HCT116 (cell line): Measurements from ENCODE around the gene CCDC188. TPM values are rescaled to one million over a fixed set of nuclear protein-coding genes. Genes with fewer than 3 reads are reported as not detected.

Source experiments
- ATAC-seq: fragments of 200-7000 bp; cut with Tn5 transposase; 2 replicates; pipeline ENCODE4 v1.9.1; 2020; ENCODE audit warnings: mild to moderate bottlenecking, moderate library complexity
- BruUV-seq: library from RNA; stranded (reverse); fragments of 400-500 nt; replicated peaks from 2 replicates; lab custom pipeline; 2021; lab: Mats Ljungman, UMichigan
- CTCF ChIA-PET: fragments of 300-600 bp; sonication (Branson Sonifier 250); formaldehyde crosslinking; loops from one replicate; lab custom pipeline; 2021; ENCODE audit warnings: antibody characterized with exemption; lab: Charles Lee
- POLR2A ChIA-PET: fragments of 300-600, 350-600 bp; sonication (Branson Sonifier 250); formaldehyde crosslinking; loops from one replicate; lab custom pipeline; 2021; ENCODE audit warnings: antibody characterized with exemption; lab: Charles Lee
- RAD21 ChIA-PET, 2 experiments: fragments of 300-600 bp; sonication (Branson Sonifier 250); formaldehyde crosslinking; loops; one replicate each; lab custom pipeline; 2023; ENCODE audit warnings: low total read pairs in 2 of 2; ENCODE audit not compliant: uncharacterized antibody in 2 of 2, unreplicated experiment in 2 of 2, low non-redundant PET in 1 of 2; lab: Charles Lee
- DNase-seq: peaks from one replicate; pipeline ENCODE4 v3.0.0-alpha.2; 2010; ENCODE audit warnings: low read depth, low spot score
- H2AFZ ChIP-seq: fragments of 200-600 bp; shearing (Covaris generic), sonication (generic); 2 replicates; pipeline ENCODE4 v1.6.1; 2017; ENCODE audit warnings: low read depth, mixed run types, mixed read lengths, antibody characterized with exemption, low read length; ENCODE audit not compliant: poor library complexity, severe bottlenecking
- H3K27ac ChIP-seq: 2 replicates; pipeline ENCODE4 v1.5.1; 2012; ENCODE audit warnings: low read depth, low read length
- H3K27me3 ChIP-seq: fragments of 200-600 bp; sonication (generic); 2 replicates; pipeline ENCODE4 v1.6.1; 2016; ENCODE audit warnings: mixed run types, low read length, mixed read lengths; ENCODE audit not compliant: insufficient read depth
- H3K36me3 ChIP-seq, 2 experiments: fragments of 200-500 bp in 1 of 2; fragments of 200-600 bp in 1 of 2; sonication (Bioruptor generic) in 1 of 2; sonication (generic) in 1 of 2; 2 replicates each; pipeline versions ENCODE4 v1.5.1 to v1.6.1; 2014 to 2016; ENCODE audit warnings: low read length in 2 of 2, inconsistent platforms in 1 of 2, mixed read lengths in 1 of 2, mixed run types in 1 of 2; ENCODE audit not compliant: insufficient read depth in 2 of 2, control insufficient read depth in 1 of 2
- H3K4me1 ChIP-seq, 2 experiments: fragments of 200-600 bp in 1 of 2; sonication (generic) in 1 of 2; 2 replicates each; pipeline versions ENCODE4 v1.5.1 to v1.6.1; 2012 to 2017; ENCODE audit warnings: low read length in 2 of 2, inconsistent platforms in 1 of 2, mild to moderate bottlenecking in 1 of 2, mixed read lengths in 1 of 2, mixed run types in 1 of 2, moderate library complexity in 1 of 2; ENCODE audit not compliant: insufficient read depth in 2 of 2, control insufficient read depth in 1 of 2
- H3K4me2 ChIP-seq: fragments of 200-600 bp; sonication (generic); 2 replicates; pipeline ENCODE4 v1.6.1; 2017; ENCODE audit warnings: mixed run types, low read length, mixed read lengths
- H3K4me3 ChIP-seq, 2 experiments: fragments of 200-600 bp in 1 of 2; sonication (generic) in 1 of 2; replicated peaks in 1 of 2; 2 replicates each; pipeline ENCODE4 v1.5.1; 2011 to 2016; ENCODE audit warnings: low read length in 2 of 2, control low read depth in 1 of 2, low read depth in 1 of 2, mild to moderate bottlenecking in 1 of 2, mixed read lengths in 1 of 2, mixed run types in 1 of 2
- H3K79me2 ChIP-seq: fragments of 200-600 bp; sonication (generic); 2 replicates; pipeline ENCODE4 v1.6.1; 2017; ENCODE audit warnings: mild to moderate bottlenecking, mixed run types, low read length, moderate library complexity, mixed read lengths; ENCODE audit not compliant: insufficient read depth
- H3K9ac ChIP-seq: fragments of 200-600 bp; sonication (generic); 2 replicates; pipeline ENCODE4 v1.6.1; 2016; ENCODE audit warnings: low read length, mixed read lengths
- H3K9me2 ChIP-seq: fragments of 200-600 bp; sonication (generic), shearing (Covaris generic); 2 replicates; pipeline ENCODE4 v1.6.1; 2017; ENCODE audit warnings: mixed run types, mild to moderate bottlenecking, moderate library complexity; ENCODE audit not compliant: insufficient read depth
- H3K9me3 ChIP-seq, 2 experiments: fragments of 200-500 bp in 1 of 2; fragments of 200-600 bp in 1 of 2; sonication (Bioruptor generic) in 1 of 2; sonication (generic) in 1 of 2; 2 replicates each; pipeline ENCODE4 v1.6.1; 2014 to 2017; ENCODE audit warnings: low read length in 2 of 2, mixed read lengths in 2 of 2, inconsistent platforms in 1 of 2, low read depth in 1 of 2, mild to moderate bottlenecking in 1 of 2, mixed run types in 1 of 2, moderate library complexity in 1 of 2; ENCODE audit not compliant: control insufficient read depth in 1 of 2, insufficient read depth in 1 of 2
- H4K20me1 ChIP-seq: fragments of 200-600 bp; sonication (generic), shearing (Covaris generic); 2 replicates; pipeline ENCODE4 v1.6.1; 2017; ENCODE audit warnings: mixed run types, mild to moderate bottlenecking, moderate library complexity; ENCODE audit not compliant: insufficient read depth
- CEBPB ChIP-seq: IDR thresholded peaks from 2 replicates; pipeline ENCODE4 v1.6.1; 2012; ENCODE audit warnings: low read depth
- EGR1 ChIP-seq: IDR thresholded peaks from 2 replicates; pipeline ENCODE4 v1.6.1; 2012; ENCODE audit warnings: low read depth
- JUND ChIP-seq: IDR thresholded peaks from 2 replicates; pipeline ENCODE4 v1.6.1; 2012
- POLR2A ChIP-seq: IDR thresholded peaks from 2 replicates; pipeline ENCODE4 v1.7.0; 2011; ENCODE audit warnings: borderline replicate concordance; ENCODE audit not compliant: insufficient read depth, insufficient read length; ENCODE audit errors: extremely low read depth
- RAD21 ChIP-seq: IDR thresholded peaks from 2 replicates; pipeline ENCODE4 v1.6.1; 2012; ENCODE audit warnings: low read depth, mild to moderate bottlenecking
- SIN3A ChIP-seq: IDR thresholded peaks from 2 replicates; pipeline ENCODE4 v1.6.1; 2012; ENCODE audit warnings: low read depth
- YY1 ChIP-seq: IDR thresholded peaks from 2 replicates; pipeline ENCODE4 v1.6.1; 2011; ENCODE audit warnings: low read length, low read depth, moderate library complexity, mild to moderate bottlenecking; ENCODE audit not compliant: insufficient replicate concordance; ENCODE audit errors: extremely low read depth
- ZFX ChIP-seq: fragments of 450-650 bp; IDR thresholded peaks from 2 replicates; pipeline ENCODE4 v1.6.1; 2017
- ZNF274 ChIP-seq: fragments of 200-500 bp; sonication (Bioruptor generic); IDR thresholded peaks from 2 replicates; pipeline ENCODE4 v1.6.1; 2014; ENCODE audit warnings: mild to moderate bottlenecking, low read depth, low read length, inconsistent platforms
- intact Hi-C: fragments of 100-400 bp; cut with micrococcal nuclease; formaldehyde crosslinking; loops from 2 replicates; pipeline ENCODE4 v1.10.0; 2022
- total RNA-seq: library from RNA; stranded (reverse); gene quantifications from one replicate; pipeline ENCODE4 v1.2.1, GENCODE V29; 2021; ENCODE audit not compliant: unreplicated experiment
- TF ChIP-seq, protein P1 (sequence below): IDR thresholded peaks from 2 replicates; pipeline ENCODE4 v1.6.1; 2012
- TF ChIP-seq, protein P2 (sequence below): IDR thresholded peaks from 2 replicates; pipeline ENCODE4 v1.6.1; 2011; ENCODE audit warnings: mild to moderate bottlenecking, low read length, moderate library complexity; ENCODE audit not compliant: insufficient replicate concordance; ENCODE audit errors: extremely low read depth
- TF ChIP-seq, protein P3 (sequence below): IDR thresholded peaks from 2 replicates; pipeline ENCODE4 v1.6.1; 2012; ENCODE audit warnings: low read depth
- TF ChIP-seq, protein P4 (sequence below): IDR thresholded peaks from 2 replicates; pipeline ENCODE4 v1.6.1; 2012

The CCDC188 gene
- total RNA-seq, 1 experiment from 2014 or later: not detected

DNA sequence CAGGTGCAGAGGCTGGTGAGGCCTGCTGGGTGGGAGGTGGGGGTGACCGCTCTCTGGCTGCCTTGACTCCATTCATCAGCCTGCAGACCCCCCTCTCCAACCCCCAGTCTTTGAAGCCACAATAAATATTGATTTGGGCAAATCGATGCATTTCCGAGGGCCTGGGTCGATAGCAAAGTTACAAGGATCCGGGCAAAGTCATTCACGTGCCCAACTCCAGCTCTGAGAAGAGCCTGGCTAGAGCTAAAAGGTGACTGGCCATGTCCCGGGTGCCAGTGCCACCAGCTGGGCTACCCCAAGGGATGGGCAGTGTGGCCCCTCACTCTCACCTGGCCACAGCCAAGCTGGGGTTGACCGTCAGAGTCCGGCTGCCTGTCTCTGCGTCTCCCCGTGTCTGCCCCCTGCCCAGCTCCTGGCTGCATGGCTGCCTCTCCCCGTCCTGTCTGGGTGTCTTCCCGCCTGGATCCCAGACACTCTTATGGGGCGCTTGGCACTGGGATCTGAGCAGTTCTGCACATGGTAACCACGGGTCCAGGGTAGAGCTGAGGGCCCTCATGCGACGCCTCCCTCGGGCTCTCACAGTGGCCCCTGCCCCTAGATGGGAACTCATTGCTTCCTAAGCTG lies 46.7 kb upstream of the CCDC188 start:
- RAD21 ChIA-PET: no interaction called here
- H4K20me1 ChIP-seq: no peaks in the 10 kb centered on the region
- H3K36me3 ChIP-seq: no peaks in the 10 kb centered on the region
- H3K9me3 ChIP-seq: no peaks in the 10 kb centered on the region
- BruUV-seq: no TSS peak
- POLR2A ChIA-PET: interaction anchor here (0.5 kb wide), 1 partner anchor 12 kb away, joined by 3 read pairs; no protein-coding TSS in a partner anchor
- ATAC-seq: no peak
- H3K9ac ChIP-seq: no peak overlapping the region
- no peaks in the 10 kb centered on the region for H3K9me2 ChIP-seq
- no peak for DNase-seq
- TF ChIP-seq YY1: no peak
- TF ChIP-seq CEBPB: no peak
- no peak for TF ChIP-seq POLR2A
- TF ChIP-seq ZNF274: no peak
- TF ChIP-seq, all 23 proteins: peak for 0
- intact Hi-C loops: no loop called here
- no peak overlapping the region for H3K4me3 ChIP-seq
- CTCF ChIA-PET: no interaction called here
- 0 out of 2 replicates have a peak, but pooled peaks cover 3% of the 10 kb centered on the region for H3K27me3 ChIP-seq
- H3K4me1 ChIP-seq: peaks cover 0 to under 1% of the 10 kb centered on the region in 2 experiments; a peak in 1 of 4 replicates
- H3K27ac ChIP-seq: no peak overlapping the region
- H2AFZ ChIP-seq: no peak overlapping the region
- H3K79me2 ChIP-seq: no peaks in the 10 kb centered on the region
- no peak overlapping the region for H3K4me2 ChIP-seq

DNA sequence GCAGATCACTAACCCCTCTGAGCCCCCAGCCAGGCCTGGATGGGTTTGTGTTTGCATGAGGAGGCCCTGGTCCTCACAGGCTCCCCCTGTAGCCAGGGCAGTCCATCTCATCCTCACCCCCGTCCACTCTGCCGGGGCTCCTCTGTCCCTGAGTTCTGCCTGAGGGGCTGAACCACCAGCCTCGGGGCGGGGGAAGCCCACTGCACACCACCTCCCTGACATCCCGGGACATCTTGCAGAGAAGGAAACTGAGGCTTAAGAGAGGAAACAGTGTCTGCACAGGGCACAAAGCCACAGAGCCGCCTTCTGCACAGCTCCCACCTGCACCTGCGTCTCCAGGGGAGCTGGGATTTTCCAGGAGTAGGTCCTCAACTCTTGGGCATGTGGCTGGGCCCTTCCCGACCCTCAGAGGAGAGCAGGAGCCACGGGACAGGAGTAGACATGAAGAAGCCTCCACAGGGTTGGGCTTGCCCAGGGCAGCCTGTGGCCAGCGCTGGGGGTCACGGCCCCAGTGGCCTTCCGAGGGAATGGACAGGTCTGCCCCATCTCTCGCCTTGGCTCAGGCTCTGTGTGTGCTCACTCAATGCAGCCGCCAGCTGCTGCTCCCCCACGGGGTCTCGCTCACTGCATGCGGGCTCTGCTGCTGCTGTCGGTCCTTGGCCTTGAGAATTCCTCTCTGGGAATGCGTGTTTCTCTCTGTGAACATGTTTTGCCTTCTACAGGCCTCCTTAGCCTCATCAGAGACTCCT lies 45.4 kb upstream of the CCDC188 start:
- BruUV-seq: no TSS peak
- ATAC-seq (no peak), DNase-seq (no peak)
- Histone ChIP-seq H4K20me1 (no peaks in the 10 kb centered on the region), H3K36me3 (no peaks in the 10 kb centered on the region), H3K27ac (no peak overlapping the region), H2AFZ (no peak overlapping the region), H3K4me3 (no peak overlapping the region), H3K4me2 (no peak overlapping the region), H3K9ac (no peak overlapping the region), H3K9me2 (no peaks in the 10 kb centered on the region), H3K27me3 (0 out of 2 replicates have a peak, but pooled peaks cover 3% of the 10 kb centered on the region), H3K79me2 (no peaks in the 10 kb centered on the region), H3K4me1 (no peaks in the 10 kb centered on the region), H3K9me3 (no peaks in the 10 kb centered on the region)
- ChIA-PET POLR2A (no interaction called here), CTCF (no interaction called here), RAD21 (no interaction called here)
- intact Hi-C loops: no loop called here
- no peak for TF ChIP-seq YY1
- TF ChIP-seq, protein P1, sequence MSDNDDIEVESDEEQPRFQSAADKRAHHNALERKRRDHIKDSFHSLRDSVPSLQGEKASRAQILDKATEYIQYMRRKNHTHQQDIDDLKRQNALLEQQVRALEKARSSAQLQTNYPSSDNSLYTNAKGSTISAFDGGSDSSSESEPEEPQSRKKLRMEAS: no peak
- TF ChIP-seq, protein P2, sequence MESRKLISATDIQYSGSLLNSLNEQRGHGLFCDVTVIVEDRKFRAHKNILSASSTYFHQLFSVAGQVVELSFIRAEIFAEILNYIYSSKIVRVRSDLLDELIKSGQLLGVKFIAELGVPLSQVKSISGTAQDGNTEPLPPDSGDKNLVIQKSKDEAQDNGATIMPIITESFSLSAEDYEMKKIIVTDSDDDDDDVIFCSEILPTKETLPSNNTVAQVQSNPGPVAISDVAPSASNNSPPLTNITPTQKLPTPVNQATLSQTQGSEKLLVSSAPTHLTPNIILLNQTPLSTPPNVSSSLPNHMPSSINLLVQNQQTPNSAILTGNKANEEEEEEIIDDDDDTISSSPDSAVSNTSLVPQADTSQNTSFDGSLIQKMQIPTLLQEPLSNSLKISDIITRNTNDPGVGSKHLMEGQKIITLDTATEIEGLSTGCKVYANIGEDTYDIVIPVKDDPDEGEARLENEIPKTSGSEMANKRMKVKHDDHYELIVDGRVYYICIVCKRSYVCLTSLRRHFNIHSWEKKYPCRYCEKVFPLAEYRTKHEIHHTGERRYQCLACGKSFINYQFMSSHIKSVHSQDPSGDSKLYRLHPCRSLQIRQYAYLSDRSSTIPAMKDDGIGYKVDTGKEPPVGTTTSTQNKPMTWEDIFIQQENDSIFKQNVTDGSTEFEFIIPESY: no peak
- no peak for TF ChIP-seq EGR1
- TF ChIP-seq RAD21: no peak
- TF ChIP-seq, protein P3, sequence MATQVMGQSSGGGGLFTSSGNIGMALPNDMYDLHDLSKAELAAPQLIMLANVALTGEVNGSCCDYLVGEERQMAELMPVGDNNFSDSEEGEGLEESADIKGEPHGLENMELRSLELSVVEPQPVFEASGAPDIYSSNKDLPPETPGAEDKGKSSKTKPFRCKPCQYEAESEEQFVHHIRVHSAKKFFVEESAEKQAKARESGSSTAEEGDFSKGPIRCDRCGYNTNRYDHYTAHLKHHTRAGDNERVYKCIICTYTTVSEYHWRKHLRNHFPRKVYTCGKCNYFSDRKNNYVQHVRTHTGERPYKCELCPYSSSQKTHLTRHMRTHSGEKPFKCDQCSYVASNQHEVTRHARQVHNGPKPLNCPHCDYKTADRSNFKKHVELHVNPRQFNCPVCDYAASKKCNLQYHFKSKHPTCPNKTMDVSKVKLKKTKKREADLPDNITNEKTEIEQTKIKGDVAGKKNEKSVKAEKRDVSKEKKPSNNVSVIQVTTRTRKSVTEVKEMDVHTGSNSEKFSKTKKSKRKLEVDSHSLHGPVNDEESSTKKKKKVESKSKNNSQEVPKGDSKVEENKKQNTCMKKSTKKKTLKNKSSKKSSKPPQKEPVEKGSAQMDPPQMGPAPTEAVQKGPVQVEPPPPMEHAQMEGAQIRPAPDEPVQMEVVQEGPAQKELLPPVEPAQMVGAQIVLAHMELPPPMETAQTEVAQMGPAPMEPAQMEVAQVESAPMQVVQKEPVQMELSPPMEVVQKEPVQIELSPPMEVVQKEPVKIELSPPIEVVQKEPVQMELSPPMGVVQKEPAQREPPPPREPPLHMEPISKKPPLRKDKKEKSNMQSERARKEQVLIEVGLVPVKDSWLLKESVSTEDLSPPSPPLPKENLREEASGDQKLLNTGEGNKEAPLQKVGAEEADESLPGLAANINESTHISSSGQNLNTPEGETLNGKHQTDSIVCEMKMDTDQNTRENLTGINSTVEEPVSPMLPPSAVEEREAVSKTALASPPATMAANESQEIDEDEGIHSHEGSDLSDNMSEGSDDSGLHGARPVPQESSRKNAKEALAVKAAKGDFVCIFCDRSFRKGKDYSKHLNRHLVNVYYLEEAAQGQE: no peak
- TF ChIP-seq SIN3A: no peak
- no peak for TF ChIP-seq JUND
- TF ChIP-seq, protein P4, sequence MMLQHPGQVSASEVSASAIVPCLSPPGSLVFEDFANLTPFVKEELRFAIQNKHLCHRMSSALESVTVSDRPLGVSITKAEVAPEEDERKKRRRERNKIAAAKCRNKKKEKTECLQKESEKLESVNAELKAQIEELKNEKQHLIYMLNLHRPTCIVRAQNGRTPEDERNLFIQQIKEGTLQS: no peak
- no peak for TF ChIP-seq ZFX
